22Rv1 (cell line): ENCODE measurements around the gene SEMA7A.

Experiments used
- H3K27ac ChIP-seq: fragments of 450-650 bp; 2 replicates; pipeline ENCODE4 v1.5.1; 2017
- CTCF ChIP-seq: fragments of 450-650 bp; IDR thresholded peaks from 2 replicates; pipeline ENCODE4 v1.5.1; 2017; ENCODE audit warnings: mild to moderate bottlenecking
- ZFX ChIP-seq: fragments of 450-650 bp; IDR thresholded peaks from 2 replicates; pipeline ENCODE4 v1.6.1; 2017; ENCODE audit warnings: antibody characterized with exemption, borderline replicate concordance

Gene SEMA7A

GRCh38 chr15:74414603-74415338, 19.0 kb downstream of the SEMA7A start:
- no peak overlapping the region for H3K27ac ChIP-seq
- no peak for TF ChIP-seq CTCF
- no peak for TF ChIP-seq ZFX

GRCh38 chr15:74414081-74414580, 19.6 kb downstream of the SEMA7A start:
- H3K27ac ChIP-seq: no peak overlapping the region
- TF ChIP-seq ZFX (no peak), CTCF (no peak)

DNA sequence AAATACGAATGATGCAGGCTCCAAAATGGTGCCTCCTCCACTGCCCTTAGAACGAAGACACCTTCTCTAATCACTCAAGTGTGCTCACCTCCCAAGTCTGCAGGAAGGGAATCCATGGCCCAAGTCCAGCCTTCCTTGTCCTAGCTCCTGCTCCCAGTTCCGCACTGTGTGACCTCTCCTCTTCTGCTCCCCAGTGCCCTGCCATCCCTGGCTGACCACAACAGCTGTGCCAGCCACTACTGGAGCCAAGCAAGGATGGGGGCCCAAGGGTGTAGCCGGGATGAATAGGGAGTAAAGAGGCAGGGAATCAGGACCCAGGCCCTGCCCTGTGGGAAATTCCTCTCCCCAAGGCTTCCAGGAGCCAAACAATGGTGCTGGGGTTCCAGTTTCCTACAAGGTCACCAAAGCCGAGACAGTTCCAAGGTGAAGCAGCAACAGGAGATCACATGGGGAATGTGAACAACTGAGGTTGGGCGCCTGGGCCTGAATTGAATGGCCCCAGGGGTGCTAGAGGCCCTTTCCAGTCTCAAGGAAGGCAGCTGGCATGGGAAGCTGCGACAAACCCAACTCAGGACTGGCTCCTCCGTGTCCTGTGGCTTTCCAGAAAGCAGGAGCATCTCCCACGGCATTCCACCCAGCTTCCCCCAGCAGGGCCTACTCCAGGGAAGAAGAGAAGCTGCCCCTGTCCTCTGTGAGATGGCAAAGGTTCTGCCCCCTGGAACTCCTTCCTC, 20.2 kb downstream of the SEMA7A start:
- TF ChIP-seq ZFX: no peak

DNA sequence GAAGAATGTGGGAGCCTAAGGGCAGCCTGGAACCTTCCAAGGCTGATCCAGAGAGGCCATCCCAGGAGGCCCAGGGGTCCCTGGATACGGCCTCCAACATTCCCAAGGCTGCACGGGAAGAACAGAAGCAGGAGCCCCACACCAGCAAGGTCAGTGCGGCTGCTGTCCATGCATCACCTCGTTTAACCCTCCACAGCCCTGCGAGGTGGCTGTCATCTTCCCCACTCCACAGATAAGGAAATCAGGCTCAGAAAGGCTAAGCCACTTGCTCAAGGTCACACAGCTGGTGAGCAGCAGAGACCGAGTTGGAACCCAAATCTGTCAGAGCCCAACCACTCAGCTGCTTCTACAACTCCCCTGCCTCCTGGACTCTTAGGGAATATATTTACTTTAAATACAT, 21.6 kb downstream of the SEMA7A start:
- no peak overlapping the region for H3K27ac ChIP-seq
- TF ChIP-seq ZFX: no peak
- no peak for TF ChIP-seq CTCF

More for the DNA sequence above, 20.2 kb downstream of the SEMA7A start:
- H3K27ac ChIP-seq: no peak overlapping the region

- no peak for TF ChIP-seq CTCF
- no peak for TF ChIP-seq ZFX
- no peak overlapping the region for H3K27ac ChIP-seq
Observed at GRCh38 chr15:74411686-74412085, 22.1 kb downstream of the SEMA7A start.

DNA sequence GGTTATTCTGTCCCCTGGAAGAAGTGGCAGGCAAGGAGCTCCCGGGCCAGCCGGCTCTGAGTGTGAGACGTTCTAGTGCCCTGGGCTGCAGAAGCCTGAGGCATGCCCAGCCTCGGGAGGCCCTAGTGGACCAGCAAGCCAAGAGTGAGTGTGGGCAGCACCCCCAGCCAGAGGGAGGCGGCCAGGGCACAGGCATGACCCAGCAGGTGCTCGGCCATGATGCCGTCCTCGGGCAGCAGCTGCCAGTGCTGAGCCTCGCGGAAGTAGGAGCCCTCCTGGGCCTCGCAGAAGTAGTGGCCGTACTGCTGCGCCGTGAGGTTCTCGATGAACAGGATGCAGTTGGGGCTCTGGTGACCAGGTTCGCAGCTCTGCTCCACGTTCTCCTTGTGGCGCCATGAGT, 23.3 kb downstream of the SEMA7A start:
- no peak overlapping the region for H3K27ac ChIP-seq
- TF ChIP-seq ZFX (no peak), CTCF (no peak)

- no peak for TF ChIP-seq ZFX
- no peak for TF ChIP-seq CTCF
- no peak overlapping the region for H3K27ac ChIP-seq
Observed at GRCh38 chr15:74409225-74409624, 24.5 kb downstream of the SEMA7A start.
